GM19395 (cell line): ENCODE measurements around the gene POR.
"Not testable (repeated sequence)": the region's sequence is repeated elsewhere in the genome, so short reads cannot be mapped to it uniquely, and the experiment has no call there.

Source experiments
- ATAC-seq: cut with Tn5 transposase; IDR thresholded peaks from one replicate; pipeline ENCODE4 v1.9.1; 2021; ENCODE audit warnings: mild to moderate bottlenecking, moderate library complexity; ENCODE audit not compliant: unreplicated experiment

The POR gene

DNA sequence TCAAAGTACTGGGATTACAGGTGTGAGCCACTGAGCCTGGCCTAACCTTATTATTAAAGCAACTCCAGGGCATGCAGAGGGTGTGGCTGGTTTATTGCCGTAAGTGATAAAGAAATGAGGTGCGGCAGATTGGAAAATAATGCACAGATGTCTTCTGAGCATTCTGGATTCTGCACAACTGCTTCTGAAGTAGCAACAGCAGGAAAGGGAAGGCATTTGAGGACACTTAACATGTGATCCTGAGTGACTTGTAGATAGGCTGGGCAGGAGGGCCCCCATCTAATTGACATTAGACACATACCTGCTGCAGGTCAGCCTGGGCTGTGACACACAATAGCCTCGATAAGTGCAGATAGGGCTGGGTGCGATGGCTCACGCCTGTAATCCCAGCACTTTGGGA, 30.5 kb upstream of the POR start:
- no peak for ATAC-seq

DNA sequence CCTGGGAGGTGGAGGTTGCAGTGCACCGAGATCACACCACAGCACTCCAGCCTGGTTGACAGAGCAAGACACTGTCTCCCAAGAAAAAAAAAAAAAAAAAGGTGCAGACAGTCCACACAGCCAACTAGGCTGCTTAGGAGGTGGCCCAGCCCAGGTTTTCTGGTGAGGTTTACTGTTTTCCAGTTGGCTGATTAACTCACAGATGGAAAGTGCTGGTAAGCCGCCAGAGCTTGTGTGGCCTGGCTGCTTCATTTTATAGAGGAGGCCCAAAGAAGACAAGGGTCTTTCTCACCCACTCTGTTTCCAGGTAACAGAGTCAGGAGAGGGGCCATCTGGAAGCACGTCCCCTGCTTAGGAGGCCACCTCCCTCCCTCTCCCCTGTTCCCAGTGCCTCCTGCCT, 29.9 kb upstream of the POR start:
- no peak for ATAC-seq

DNA sequence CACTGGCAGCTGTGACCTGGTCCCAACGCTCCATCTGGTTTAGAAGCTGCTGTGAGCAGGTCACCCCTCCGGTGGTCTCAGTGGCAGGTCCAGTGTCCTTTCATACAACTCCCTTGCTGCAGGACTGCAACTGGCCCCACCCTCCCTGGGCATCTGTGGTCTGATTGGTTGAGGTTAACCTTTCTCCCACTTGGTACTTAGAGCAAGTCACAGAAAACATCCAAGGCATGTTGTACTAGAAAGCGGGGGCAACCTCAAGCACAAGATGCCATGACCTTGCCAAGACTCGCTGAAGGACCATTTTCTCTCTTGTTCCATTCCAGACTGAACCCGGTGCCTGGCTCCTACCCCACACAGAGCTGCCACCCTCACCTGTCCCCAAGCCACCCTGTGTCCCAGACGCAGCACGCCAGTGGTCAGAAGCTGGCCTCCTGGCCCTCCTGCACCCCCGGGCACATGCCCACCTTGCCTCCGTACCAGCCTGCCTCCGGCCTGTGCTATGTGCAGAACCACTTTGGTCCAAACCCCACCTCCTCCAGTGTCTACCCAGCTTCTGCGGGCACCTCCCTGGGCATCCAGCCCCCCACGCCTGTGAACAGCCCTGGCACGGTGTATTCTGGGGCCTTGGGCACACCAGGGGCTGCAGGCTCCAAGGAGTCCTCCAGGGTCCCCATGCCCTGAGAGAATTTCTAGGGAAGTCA, 27.1 kb upstream of the POR start:
- no peak for ATAC-seq

DNA sequence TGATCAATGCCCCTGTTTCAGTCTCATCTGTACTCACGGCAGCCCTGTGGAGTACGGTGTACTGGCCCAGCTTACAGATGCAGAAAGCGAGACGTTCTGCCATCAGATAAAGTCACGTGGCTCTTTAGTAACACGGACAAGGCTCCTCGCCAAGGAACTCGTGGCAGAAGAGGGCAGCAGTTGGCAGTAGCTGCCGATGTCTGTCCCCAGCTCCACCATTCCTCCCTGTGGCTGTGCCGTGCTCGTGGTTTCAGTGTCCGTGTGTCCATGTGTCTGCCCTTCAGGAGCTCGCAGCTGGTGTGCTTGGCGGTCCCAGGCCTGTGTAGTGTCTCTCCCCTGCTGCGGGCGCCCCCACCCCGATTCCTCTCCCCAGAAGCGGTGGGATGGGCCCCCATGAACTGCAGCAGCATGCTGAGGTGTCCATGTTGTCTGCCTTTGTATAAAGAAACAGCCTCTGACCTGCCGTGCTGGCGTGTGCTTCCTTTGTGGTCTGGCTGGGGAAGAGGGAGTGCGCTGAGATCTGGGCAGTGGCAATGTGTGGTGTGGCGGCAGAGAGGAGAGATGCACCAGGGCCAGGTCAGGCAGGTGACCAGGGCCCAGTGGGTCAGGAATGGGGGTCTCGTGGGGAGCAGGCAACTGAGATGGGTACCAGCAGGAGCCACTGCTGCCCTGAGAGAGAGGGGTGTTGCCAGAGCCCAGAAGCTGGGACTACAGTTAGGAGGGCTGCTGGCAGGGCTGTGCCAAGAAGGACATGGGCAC, 26.3 kb upstream of the POR start:
- no peak for ATAC-seq

DNA sequence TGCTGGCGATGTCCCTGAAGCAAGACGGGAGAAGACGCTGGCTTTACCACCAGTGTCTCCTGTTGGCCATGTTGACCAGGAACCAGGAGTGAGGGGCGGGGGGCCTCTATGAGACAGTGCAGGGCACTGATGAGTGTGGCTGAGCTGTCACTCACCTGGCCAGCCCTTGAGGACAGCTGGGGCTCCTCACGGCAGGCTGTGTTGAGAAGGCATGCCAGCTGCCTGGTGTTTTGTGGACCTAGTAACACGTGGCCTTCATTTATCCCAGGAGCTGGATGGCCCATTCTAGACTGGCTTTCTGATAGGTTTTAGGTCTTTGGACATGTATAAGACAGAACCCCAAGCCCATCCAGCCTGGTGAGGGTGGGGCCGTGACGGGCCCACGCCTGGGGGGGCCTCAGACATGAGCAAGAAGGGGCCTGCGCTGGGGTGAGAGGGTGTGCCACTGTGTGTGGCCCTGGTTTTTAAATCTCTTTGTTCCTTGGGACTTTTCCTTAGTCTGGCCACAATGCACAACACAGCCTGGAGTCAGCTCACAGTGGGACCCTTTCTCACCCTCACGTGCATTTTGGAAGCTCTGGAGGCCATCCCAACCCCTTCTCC, 25.6 kb upstream of the POR start:
- ATAC-seq = no peak

DNA sequence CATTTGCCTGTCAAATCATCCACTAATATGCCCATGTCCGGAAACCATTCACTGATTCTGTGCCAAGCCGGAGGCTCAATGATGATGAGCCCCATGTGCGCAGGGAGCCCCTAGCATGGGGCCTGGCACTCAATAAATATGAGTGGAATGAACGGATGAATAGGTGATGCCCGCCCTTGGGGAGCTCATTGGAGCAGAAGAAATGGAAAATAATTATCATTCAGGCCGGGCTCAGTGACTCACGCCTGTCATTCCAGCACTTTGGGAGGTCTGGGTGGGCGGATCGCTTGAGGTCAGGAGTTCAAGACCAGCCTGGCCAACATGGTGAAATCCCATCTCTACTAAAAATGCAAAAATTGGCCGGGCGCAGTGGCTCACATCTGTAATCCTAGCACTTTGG, 25.1 kb upstream of the POR start:
- no peak for ATAC-seq

DNA sequence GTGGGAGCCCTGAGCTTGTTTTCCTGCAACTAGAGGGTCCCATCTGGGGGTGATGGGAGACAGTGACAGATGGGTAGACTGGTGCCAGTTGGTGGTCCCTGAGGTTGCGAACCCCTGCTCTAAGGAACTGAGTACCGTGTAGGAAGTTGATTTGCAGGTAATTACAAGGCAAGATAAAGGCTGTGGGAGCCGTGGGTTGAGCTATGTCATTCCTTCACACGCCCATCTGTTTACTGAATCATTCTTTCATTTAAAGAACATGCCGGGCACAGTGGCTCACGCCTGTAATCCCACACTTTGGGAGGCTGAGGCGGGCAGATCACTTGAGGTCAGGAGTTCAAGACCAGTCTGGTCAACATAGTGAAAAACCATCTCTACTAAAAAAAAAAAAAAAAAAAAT, 23.7 kb upstream of the POR start:
- not testable (repeated sequence) for ATAC-seq

DNA sequence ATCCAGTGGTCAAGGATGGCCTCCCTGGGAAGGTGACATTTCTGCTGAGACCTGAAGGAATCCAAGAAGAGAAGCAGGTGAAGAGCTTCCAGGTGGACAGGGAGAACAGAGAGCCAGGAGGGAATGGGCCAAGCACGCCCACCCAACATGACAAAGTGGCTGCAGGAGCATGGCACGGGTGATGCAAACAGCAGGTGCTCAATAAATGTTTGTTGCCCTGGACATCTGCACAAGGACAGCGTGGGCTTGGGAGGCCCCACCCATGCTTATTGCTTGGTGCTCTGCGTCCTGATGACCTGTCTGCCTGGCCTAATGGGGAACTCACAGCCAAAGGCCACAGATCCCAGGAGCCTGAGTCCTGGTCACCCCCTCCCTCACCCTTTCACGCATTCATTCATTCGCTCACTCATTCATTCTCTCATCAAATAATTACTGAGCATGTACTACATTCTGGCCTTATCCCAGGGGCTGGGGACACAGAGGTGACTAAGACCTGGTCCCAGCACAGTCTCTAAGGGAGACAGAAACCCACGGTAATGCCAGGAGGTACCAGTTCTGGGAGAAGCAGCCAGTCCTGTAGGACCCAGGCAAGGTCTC, 23.0 kb upstream of the POR start:
- ATAC-seq = no peak

DNA sequence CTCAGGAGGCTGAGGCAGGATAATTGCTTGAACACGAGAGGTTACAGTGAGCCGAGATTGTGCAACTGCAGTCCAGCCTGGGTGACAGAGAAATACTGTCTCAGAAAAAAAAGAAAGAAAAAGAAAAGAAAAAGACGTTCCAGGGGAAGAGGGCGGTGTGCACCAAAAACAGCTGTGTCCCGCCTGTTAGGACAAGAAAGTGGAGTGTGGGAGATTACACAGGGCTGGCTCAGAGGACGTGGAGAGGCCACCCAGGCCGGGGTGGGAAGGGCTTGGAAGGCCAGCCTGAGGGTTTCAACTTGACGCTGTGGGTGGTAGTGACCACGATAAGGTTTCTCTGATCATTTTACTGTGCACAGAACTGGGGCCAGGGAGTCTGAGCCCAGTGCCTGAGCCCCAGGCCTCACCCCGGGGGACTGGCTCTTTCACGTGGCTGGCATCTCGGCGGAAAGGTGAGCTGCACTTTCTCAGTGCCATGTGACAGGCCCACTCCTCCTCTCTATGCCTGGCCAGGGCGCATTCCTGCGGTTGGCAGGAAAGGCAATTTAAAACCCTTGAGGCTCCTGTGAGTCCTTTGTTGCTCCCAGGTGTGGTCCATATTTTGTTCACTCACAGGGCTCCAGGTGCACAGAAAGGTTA, 22.2 kb upstream of the POR start:
- ATAC-seq = no peak

DNA sequence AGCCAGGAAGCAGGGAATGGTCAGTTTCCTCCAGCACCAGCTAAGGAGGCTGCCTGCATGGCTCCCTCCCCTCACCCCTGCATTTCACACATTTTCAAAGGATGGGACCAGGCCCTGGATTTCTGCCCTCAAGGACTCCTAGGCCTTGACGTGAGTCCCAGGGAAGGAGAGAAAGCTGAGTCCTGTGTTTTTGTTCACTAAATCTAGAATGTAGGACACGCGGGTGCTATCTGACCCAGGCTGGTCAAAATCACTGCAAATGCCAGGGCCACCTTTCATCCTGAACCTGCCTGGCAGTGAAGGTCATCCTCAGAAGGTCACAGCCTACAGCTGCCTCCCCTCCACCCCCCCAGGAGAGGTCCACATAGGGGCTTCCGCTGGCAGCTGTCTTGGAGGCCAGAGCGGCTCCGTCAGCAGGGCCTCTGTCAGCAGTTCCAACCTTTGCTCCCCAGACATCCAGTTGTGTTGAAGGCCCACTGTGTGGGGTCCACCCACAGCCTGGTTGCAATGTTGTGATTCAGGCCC, 18.1 kb upstream of the POR start:
- no peak for ATAC-seq

DNA sequence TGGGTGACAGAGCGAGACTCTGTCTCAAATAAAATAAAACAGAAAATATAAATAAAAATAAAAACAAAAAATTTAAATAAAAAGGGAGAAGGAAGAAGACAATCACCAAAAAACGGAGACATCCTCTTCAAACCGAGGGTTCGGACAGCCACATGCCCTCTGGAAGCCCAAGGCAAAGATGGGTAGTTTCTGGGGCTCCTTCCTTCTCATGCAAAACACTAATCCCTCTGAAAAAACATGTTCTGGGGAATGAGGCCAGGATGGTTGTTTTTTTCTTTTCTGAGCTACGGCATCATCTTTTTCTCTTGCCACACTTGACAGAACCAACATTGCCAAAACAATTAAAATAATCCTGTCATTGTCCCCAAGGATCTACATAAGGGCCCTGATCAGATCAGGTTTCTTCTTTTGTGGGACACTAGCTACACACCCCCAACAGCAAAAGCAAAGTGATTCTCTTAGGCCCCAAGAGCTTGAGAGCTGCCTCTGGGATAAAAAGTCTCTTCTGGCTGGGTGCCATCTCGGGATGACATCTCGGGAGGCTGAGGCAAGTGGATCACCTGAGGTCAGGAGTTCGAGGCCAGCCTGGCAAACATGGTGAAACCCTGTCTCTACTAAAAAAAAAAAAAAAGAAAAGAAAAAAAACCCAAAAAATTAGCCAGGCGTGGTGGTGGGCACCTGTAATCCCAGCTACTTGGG, 14.2 kb upstream of the POR start:
- ATAC-seq = no peak

DNA sequence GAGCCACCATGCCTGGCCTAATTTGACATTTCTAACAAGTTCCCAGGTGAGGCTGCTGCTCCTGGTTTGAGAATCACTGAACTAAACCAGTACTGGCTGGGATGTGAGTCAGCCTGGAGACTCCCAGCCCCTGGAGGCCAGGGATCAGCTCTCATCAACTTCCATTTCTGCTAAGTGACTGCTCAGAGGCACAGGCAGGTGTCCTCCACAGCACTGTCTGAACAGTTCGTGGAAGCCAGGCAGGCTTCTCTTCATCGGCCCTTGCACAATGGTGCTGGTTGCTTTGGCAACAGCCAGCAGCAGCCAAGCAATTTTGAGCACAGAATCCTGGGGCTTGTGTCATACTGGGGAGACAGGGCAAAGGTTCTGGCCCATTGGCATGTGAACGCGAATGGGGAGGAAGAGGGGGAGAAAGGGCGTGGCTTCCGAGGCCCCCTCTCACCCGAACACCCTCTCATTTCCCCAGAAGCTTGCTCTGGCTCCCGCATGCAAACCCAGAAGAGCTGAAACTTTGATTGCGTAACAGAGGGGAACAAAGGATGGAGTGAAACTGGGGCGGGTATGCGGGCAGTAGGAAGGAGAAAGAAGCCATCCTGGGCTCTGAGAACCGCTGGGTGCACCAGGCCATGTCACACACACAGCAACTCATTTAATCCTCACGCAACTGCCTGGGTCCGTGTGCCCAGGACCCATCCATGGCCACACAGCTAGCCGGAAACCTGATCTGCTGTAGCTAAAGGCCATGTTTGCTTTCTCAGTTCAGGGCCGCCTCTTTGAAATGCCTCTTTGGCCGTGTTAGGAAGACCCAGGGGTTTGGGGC, 9.0 kb upstream of the POR start:
- no peak for ATAC-seq

DNA sequence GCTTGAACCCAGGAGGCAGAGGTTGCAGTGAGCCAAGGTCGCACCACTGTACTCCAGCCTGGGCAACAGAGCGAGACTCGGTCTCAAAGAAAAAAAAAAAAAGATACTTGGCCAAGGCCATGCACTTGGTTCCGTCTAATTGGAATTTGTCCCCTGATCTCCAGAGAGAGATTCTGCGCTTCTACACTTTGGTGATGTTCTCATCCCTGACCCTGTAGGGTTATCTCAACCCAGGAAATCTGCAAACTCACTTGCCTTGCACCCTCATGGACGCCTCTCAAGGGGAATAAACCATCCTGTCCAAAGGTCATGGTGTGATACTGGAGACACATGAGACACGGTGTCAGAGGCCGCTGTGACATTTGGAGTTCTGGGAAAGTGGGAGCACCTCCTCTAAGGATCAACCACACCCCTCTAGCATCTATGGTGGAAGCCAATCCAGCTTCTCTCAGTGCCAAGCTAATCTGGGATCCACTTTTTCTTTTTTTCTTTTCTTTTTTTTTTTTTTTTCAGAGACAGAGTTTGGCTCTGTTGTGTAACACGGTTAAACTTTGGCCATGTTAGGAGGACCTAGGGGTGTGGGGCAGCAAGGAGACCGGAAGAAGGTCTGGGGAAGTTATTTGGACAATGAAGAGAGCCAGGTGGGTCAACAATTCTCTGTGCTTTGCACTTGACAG, 7.8 kb upstream of the POR start:
- no peak for ATAC-seq

DNA sequence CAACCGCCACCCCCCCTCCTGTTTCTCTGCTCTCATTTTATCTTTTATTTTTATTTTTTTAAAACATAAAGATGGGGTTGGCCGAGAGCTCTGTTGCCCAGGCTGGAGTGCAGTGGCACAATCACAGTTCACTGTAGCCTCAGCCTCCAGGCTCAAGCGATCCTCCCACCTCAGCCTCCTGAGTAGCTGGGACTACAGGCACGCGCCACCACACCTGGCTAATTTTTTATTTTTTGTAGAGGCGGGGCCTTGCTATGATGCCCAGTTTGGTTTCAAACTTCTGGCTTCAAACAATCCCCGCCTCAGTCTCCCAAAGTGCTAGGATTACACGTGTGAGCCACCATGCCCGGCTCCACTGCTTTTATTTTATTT, 7.3 kb upstream of the POR start:
- ATAC-seq = not testable (repeated sequence)

DNA sequence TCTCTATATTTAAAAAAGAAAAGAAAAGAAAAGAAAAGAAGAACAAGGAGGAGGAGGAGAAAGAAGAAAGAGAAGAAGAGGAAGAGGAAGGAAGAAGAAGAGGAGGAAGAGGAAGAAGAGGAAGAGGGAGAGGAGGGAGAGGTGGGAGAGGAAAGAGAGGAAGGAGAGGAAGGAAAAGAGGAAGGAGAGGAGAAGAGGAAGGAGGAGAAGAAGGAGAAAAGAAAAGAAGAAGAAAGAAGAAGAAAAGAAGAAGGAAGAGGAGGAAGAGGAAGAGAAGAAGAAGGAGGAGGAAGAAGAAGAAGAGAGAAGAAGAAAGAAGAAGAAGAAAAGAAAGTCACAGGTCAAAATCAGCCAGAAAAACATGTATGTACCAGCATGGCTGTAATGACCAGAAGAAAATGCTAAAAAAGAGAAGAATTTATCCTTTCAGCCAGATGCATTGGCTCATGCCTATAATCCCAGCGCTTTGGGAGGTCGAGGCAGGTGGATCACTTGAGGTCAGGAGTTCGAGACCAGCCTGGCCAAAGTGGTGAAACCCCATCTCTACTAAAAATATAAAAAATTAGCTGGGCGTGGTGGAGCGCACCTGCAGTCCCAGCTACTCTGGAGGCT, 5.3 kb upstream of the POR start:
- no peak for ATAC-seq

DNA sequence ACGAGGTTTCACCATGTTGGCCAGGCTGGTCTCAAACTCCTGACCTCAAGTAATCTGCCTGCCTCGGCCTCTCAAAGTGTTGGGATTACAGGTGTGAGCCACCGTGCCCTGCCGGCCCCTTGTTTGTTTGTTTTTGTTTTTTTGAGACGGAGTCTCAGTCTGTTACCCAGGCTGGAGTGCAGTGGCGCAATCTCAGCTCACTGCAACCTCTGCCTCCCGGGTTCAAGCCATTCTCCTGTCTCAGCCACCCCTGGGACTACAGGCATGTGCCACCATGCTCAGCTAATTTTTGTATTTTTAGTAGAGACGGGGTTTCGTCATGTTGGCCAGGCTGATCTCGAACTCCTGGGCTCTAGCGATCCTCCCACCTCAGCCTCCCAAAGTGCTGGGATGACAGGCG, 3.8 kb upstream of the POR start:
- ATAC-seq = not testable (repeated sequence)

DNA sequence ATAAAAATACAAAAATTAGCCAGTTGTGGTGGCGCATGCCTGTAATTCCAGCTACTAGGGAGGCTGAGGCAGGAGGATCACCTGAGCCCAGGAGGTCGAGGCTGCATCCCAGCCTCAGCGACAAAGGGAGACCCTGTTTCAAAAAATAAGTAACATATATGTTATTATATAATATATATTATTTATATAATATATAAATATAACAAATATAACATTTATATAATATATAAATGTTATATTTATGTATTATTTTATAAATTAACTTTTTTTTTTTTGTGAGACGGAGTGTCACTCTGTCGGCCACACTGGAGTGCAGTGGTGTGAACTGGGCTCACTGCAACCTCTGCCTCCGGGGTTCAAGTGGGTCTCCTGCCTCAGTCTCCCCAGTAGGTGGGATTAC, 1.5 kb upstream of the POR start:
- ATAC-seq = no peak

DNA sequence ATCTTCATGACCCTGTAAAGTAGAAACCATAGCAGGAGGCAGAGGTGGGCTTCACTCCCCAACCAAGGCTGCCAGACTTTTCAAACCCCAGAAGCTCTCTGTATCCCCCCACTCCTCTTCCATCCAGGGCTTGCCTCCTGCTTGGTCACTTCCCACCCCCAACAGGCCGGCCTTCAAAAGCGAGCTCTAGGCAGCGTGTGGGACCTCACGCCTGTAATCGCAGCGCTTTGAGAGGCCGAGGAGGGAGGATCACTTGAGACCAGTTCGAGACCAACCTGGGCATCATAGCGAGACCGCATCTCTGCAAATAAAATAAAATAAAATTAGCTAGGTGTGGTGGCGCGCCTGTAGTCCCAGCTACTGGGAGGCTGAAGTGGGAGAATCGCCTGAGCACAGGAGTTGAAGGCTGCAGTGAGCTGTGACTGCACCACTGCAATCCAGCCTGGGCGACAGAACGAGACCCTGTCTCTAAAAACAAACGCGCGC, 743 bp upstream of the POR start:
- no peak for ATAC-seq
